Daoy (cell line): ENCODE data around the gene MTSS2. TPM values are rescaled to one million over a fixed set of nuclear protein-coding genes. Genes with fewer than 3 reads are reported as not detected.

Experiments
- DNase-seq: peaks from one replicate; pipeline ENCODE4 v3.0.0-alpha.2; 2015; ENCODE audit warnings: low read depth
- total RNA-seq: library from RNA; depleted of rRNA; stranded (reverse); fragments of >200 nt; shearing (Covaris generic); gene quantifications from 2 replicates; pipeline ENCODE4 v1.2.3, GENCODE V29; 2014

MTSS2 gene
- total RNA-seq, 1 experiment from 2014 or later, result 3.1 TPM

- no peak for DNase-seq
These were observed 13.8 kb upstream of the MTSS2 start for GRCh38 chr16:70699696-70700095.

- DNase-seq, result no peak
These were observed 13.0 kb upstream of the MTSS2 start for GRCh38 chr16:70698901-70699300.

DNA sequence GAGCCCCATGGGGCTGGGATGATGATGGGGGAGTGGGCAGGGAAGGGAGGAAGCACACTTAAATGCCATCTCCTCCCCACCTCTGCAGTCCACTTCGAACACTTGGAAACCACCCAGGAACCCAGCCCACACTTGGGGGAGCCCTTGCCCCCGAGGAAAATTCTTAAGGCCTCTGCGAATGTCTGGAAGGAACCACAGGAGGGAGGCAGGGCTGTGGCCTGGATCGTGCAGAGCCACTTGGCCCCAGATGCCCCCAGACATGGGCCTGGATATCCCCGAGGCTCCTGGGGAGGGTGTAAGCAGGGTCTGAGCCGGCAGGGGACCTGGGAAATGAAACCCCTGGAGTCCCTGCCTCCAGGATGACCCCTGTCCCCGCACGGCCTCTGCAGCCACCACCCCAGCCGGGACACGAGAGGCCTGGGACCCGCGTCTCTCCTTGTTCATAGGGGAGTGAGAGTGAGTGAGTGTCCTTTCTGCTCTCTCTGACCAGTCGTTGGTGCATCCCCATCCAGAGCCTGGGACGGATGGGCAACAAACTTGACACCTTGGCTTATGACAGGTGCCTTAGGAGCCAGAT lies 11.8 kb upstream of the MTSS2 start:
- no peak for DNase-seq

GRCh38 chr16:70696952-70697593 lies 11.2 kb upstream of the MTSS2 start:
- DNase-seq, result no peak

DNA sequence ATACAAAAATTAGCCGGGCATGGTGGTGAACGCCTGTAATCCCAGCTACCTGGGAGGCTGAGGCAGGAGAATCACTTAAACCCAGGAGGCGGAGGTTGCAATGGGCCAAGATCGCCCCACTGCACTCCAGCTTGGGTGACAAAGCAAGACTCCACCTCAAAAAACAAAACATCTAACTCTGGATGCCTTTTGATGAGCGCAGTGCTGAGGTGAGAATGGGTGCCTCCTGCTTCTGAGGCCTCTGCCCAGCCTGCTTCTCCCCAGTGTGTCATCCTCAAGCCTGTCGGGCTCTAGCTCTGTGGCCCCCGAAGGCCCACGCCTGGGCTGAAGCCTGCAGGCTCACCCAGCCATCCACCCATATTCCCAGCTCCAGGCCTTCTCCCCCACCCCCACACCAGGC lies 10.5 kb upstream of the MTSS2 start:
- DNase-seq, result no peak

GRCh38 chr16:70695331-70696070 lies 9.6 kb upstream of the MTSS2 start:
- DNase-seq, result no peak

DNA sequence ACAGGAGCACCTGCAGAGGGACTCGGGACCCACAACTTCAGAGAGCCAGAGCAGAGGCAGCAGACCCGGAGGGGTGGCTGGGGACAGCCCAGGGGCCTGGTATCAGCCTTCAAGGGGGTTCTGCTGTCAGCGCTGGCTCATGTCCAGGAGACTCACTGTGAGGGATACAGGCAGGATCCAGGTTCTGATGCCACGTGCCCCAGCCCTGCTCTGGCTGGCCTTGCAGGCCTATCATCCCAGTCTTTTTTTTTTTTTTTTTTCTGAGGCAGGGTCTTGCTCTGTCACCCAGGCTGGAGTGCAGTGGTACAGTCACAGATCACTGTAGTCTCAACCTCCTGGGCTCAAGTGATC lies 9.0 kb upstream of the MTSS2 start:
- DNase-seq, result peak; percentile 37

- peak; percentile 77 for DNase-seq
These were observed 8.4 kb upstream of the MTSS2 start for GRCh38 chr16:70694088-70694867.

- no peak for DNase-seq
These were observed 7.2 kb upstream of the MTSS2 start for GRCh38 chr16:70692873-70693671.

- DNase-seq, result no peak
These were observed 6.4 kb upstream of the MTSS2 start for GRCh38 chr16:70692130-70692872.

DNA sequence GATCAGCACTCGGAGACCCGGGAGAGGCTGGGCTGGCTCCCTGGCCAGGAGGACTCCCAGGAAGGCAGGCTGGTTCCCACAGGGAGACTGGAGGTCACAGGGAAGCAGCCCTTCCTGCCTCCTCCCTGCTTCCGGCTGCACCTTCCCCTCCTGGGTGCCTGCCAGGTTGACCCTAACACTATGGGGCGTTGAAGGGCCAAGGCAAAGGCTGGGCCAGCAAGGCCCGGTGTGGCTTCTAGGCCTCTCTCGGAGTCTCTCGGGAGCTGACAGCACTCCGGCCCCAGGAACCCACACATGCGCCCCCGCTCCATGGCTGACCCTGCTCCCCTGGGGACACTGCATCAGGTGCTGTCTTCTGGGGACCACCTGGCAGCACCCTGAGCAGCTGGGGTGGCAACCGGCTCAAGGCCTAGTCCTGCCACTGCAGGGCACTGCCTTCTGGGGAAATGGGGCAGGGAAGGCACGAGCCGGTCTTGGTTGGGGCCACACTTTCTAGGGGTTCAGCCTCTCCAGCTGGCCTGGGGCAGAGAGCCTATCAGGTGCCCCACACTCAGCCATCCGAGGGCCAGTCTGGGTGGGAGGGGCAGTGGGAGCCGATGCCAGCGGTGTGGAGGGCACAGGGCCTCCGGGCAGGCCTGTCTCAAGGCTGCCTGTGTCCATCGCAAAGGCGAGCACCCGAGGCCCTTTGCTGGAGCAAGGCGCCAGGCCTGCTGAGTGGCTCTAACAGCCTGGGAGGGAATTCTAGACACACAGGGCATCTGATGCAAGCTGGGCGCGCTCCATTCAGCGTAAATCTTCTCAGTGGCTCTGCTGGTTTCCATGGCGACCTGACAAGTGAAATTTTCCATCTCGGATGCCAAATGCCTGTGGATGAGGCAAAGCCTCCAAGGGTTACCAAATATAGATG lies 5.6 kb upstream of the MTSS2 start:
- no peak for DNase-seq

DNA sequence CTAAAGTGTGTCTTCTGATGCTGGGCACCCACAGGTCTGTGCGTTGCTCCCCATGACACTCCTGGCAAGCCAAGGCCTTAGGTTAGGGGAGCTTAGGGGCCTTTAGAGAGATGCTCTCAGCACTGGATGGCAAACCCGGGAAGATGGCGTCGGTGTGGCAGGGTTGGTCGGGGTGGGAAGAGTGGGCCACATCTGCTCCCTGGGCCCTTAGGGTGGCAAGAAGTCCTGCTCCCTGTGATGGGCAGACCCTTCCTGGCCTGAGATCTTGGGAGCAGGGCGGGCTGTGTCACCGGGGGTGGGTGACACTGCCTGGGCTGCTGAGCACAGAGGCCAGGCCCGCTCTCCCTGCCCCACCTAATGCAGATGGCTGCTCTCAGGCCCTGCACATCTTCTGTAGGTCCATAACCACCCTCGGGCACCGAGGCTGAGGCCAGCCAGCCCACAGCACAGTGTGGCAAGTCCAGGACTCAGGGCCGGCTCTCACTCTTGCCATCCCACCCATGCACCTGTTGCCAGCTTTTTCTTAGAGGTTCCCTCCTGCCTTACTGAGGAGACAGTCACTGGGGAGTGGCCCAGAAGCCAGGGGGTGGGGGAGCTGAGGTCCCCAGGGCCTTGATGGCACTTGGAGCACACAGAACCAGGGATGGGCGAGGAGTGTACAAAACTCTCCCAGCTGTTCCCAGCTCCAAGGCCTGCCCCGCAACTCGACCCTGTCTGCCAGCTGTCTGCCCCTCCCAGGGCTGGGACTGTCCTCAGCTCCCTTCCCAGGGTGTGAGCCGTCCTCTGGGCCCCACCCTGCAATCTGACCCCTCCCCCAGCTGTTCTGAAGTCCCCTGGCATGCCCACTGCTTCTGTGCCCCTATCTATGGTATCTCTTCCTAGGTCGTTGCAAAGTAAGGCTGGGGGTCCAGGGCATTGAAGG lies 4.4 kb upstream of the MTSS2 start:
- DNase-seq, result no peak

DNA sequence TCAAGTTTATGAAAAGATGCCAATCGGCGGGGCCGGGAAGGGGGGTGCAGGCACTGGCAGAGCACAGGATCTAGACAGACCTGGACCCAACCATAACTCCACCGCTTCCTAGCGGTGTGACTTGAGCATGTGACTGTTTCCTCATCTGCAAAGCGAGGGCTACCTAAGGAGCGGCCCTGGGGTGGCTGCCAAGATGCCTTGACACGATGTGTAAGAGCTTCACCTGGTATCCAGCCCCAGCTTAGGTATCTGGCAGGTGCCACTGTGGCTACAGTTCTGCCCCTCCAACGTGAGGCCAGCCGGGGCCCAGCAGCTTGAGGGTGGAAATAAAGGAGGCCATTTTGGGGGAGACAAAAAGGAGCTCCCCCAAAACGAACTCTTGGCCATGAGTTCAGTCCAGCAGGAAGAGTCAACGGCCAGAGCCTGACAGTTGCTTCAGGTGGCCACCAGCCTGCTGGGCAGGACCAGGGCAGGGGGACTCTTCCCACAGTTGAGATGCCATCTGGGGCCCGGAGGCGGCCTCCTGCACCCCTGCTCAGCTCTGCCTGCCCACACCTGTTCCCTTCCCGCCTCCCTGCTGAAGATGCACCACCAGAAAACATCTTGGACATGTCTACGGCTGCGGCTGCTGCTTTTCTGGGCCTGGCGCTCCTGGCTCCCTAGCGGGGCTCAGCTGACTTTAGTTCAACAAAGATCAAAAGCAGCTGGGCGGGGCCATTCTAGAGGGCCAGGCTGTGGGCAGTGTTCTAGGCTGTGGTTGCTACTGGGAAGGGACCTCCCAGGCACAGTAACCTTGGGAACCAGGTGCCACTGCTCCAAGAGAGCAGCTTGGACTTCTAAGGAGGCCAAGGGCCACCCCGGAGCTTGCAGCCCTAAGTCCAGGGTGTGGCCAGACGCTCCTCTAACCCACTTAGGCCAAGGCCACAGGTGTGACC lies 3.4 kb upstream of the MTSS2 start:
- DNase-seq, result no peak

GRCh38 chr16:70688246-70688742 lies 2.4 kb upstream of the MTSS2 start:
- no peak for DNase-seq

GRCh38 chr16:70687671-70688245 lies 1.9 kb upstream of the MTSS2 start:
- no peak for DNase-seq

GRCh38 chr16:70687102-70687511 lies 1.3 kb upstream of the MTSS2 start:
- no peak for DNase-seq
